Activated CD8-positive, alpha-beta memory T cell treated with anti-CD3 and anti-CD28 coated beads for 1 hour (primary cell): Measurements from ENCODE around the gene COL1A1.

ENCODE experiments used
- DNase-seq, 2 donors: peaks; one replicate each; pipeline ENCODE4 v3.0.0-alpha.2; 2020; ENCODE audit warnings: low read depth in 1 of 2; ENCODE audit errors: extremely low read depth in 1 of 2

COL1A1 gene

DNA sequence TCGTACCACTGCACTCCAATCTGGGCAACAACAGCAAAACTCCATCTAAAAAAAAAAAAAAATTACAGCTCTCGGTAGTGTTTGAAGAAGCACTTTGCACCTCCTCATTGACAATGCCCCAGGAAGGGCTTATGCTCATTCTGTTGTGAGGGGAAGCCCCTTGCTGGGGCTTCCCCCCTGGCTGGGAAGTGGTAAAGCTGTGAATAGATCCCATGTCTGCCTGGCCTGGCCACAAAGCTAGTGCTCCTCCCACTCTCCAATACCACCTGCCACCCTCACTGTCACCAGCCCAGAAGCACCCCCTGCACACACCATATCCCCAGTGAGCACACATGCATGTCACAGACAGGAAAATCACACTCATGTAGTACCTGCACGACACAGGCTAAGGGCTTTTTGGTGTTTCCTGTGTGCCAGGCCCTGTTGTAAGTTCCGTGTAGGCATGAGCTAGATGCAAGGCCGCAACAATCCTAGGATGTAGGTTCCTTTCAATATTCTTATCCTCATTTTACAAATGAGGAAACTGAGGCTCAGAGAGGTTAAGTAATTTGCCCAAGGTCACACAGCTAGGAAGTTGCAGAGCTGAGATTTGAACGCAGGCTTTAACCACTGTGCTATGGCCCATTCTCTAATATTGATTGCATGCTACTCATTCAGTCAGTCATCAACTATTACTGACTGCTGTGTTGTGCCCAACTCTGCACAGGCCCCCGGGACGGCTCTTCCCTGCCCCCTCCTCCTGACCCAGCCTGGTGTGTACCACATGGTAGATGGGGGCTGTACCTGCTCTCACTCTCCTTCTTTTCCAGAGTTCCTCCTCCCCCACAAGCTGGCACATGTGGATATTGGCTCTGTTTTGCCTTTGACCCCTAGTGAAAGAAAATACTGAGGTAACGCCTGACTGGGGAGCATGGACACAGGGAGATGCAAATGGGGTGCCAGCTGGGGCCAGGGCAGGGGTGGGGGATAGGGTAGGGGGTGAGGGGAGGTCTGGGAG, 11.9 kb upstream of the COL1A1 start:
- no peak for DNase-seq

DNA sequence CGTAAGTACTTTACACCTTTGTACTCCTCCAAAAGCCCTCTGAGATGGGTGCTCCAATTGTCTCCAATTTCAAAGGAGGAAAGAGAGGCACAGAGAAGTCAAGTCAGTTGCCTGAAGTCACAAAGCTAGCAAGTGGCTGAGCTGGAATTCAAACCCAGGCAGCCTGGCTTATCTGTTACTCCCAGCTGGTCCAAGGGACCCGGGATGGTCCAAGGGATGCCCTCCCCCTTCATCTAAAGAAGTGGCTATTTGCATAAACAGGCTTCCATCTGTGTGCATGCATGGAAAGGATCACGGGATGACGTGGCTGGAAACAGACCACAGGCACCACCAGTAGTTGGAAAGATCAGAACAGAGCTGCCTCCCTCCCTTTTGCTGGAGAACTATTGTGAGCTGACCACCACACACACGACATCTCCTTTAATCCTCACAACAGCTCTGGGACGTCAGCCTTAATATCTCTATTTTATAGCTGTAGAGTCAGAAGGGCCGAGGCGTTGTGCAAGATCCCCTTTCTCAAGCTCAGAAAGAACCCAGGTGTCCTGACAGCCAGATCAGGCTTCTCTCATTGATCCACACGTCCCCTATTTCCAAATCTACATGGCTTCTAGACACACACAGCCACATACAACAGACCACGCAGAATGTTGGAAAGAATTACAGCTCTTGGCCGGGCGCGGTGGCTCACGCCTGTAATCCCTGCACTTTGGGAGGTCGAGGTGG, 10.9 kb upstream of the COL1A1 start:
- no peak for DNase-seq

DNA sequence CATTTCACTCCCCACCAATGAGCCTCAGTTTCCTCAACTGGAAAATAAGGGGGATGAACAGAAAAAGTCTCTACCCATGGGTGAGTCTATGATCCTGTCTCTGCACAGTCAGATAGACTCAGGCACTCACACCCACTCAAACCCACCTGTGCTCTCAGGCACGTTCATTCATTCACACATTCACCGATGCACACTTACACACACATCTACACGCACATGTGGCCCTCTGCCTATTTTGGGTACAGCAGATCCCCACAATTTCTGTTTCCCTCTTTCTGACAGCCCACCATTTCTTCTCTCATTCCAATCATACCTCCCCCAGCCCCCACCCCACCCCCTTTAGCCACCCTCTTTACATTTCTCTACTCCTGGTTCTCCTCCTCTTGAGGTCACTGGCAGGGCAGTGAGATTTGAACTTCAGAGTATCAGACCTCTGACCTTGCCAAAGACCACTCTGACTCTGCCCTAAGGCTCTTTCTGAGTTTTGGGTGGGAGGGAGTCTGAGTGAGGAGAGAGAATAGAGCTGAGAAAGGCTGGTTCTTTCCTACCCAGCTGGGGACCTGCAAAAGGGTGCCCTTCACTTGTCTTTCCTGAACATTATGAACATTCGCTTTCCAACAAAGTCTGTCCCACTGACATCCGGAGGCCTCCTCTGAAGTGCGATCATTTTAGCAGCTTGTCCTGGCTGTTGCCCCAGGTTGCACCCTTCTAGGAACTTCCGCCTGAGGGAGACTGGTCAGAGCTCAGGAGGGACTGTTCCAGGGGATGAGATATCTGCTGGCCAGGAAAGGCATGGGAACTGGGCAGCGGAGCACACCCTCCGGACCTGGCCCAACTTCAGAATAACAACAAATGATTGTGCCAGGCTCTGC, 10.1 kb upstream of the COL1A1 start:
- no peak for DNase-seq

DNA sequence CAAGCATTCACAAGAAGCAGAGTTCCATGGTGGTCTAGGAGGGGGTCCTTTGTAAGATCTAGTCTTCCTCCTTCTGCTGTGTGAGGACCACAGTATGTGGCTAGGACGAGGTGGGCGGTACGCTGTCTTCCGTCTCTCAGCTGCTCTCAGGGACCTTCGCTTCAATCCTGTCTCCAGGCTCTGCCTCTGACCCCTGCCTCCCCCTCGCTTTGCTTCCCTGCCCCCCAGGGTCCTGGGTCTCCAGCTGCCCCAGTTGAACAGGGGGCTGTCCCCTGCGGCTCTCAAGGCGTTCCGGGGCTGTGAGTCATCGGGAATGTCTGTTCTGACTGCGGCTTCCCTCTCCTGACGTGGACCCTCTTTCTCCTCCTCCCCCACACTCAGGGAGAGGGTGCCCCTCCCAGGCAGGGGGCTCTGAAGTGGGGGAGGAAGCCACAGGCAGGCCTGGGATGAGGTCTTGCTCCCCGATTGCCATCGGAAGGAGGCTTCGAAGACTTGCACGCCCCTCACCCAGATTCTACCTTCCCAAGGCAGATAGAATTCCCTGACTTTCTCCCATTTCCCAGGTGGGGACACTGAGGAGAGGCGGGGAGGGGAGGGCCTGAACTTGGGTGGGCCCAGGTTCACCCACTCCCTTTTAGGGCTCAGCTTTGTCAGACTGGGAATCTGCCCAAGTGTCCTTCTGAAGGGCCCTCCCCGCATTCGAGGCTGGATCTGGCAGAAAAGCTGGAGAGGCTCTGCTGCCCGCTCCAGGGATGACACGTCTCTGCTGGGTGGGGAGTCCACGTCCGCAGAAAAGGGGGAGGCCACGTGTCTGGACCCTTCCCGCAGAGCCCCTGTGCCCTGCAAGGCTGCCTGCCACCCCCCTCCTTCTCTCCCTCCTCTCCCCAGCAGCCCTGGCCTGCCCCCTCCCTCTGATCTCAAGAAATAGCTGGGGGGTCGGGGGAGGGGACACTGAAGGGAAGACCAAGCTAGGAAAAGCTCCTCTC, 9.1 kb upstream of the COL1A1 start:
- DNase-seq: no peak

DNA sequence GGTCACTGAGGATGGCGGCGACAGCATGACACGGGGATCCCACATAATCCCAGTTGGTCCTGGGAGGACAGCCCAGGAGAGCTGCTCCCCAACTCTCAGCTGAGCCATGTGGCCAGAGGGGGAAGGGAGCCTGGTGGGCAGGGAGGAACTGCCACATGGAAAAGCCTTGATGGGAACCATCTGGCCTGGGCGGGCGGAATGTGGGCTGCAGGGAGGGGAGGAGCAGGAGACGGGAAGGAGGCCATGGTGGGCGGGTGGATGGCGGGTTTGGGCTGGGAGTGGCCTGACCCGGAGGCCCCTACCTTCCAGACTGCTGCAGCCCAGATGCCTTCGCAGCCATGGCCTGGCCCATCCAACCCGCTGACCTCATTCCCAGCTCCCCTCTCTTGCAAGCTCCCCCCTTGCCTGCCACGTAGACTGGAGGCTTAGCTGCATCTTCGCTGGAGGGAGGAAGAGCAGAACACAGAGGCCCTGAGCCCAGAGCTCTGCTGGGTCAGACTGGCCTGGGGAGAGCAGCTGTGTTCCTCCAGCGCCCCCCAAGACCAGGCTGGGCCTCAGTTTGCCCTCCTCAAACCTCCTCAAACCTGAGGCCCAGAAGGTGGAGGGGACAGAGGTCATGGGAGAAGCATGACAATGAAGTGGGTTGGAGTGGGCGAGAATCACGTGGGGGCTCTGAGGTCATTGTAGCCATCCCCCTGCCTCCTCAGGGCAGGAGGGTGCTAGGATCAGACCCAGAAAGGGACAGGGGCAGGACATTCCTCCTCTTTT, 8.2 kb upstream of the COL1A1 start:
- no peak for DNase-seq

DNA sequence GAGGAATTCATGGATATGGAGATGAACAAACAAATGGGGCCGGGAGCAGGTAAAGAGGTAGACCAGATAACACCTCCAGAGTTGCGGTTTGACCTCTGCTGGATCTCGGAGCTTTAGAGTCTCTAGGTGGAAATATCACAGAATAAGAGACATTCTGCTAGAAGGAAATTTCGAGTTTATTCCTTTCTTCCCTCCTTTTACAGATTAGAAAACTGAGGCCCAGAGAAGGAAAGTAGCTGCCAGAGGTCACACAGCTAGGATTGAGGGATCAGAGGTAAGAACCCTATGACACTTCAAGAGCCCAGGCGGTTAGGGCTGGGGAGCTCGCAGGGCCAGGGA, 7.7 kb upstream of the COL1A1 start:
- DNase-seq: no peak

DNA sequence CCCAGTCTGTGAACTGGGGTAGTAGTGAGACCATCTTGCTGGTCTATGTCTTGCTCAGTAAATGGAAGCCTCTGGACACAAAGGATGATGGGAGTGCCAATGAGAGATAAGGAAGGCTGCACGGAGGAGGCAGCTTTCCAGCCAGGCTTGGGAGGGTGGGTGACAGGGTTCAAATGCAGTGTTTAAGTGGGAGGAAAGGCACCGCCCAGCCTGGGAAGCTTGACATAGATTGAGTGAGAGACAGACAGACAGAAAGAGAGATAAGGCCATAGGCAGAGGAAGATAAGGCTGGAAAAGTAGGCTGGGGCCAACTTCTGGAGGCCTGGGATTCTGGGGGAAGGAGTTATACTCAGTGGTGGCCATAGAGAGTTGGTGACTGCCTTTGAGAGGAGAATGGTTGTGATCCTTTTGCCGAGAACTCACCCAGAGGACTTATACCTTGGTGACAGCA, 7.2 kb upstream of the COL1A1 start:
- no peak for DNase-seq

DNA sequence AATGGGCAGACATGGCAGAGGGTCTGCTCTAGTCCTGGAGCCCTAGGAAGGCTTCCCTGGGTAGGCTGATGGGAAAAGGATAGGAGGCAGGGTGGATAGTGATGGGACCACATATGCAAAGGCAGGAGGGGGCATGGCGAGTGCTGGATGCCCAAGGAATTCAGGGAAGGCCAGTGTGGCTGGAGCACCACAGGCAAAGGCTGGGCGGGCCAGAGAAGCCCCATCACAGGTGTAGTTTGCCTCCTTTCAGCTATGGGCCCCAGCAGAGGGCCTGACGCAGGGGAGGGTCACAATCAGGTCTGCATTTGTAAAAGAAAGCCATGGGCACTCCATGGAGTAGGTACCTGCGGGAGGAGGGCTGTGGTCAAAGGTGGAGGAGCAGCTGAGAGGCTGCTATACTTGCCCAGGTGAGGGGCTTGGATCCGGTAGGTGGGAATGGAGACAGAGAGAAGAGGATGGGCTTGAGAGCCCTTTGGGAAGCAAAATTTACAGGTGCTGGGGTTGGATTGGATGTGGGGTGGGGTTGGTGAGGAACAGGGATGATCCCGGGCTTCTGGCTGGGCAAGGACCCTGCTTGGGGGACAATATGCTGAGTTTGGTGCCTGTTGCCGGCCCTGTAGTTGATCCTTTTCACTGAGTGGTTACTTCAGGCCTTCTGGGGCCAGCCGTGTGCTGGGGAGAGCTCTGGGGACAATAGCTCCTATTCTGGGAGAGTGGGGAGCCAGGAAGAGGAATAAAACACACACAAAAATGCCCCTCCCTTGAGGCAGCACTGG, 6.5 kb upstream of the COL1A1 start:
- no peak for DNase-seq

DNA sequence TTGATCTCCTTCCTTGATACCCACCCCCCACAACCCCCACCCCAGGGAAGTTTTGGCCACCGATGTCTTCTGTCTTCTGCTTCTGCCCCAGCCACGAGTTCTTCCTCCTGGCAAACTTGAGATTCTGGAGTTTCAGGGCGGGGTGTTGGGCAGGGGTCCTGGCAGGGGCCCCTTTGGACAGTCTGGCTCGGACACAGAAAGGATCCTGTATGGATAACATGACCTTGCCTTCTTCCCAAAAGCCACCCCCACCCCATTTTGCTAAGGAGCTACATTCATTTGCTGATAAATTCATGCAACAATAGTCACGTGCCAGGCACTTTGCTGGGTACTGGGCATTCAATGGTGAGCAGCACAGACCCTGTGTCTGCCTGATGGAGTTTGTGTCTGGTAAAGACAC, 5.9 kb upstream of the COL1A1 start:
- DNase-seq: no peak

DNA sequence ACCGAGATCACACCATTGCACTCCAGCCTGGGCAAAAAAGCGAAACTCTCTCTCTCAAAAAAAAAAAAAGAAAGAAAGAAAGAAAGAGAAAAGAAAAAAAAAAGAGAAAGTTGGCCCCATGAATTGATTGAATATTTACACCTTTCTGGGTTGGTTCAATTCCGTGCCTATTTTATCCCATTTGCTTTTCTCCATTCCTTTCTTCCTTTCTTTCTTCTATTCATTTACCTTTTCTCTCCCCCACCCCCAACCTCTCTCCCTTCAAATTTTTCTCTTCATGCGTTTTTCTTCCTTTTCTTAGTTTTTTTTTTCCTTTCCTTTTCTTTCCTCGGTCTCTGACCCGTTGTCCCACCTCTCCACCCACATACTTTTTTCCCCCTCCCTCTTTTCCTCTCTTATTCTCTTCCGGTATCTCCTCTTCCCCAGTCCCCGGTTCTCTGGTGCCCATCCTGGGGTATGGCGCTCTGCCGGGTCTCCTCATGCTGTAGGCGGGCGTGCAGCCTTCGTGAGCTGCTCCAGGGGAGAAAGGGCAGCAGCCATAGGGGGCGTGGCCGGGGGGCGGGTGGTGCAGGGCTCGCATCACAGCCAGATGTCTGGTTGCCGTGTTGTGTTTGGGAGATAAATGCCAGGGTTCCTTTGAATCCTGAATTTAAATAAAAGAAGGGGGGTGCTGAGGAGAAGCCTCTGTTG, 5.3 kb upstream of the COL1A1 start:
- DNase-seq: no peak

DNA sequence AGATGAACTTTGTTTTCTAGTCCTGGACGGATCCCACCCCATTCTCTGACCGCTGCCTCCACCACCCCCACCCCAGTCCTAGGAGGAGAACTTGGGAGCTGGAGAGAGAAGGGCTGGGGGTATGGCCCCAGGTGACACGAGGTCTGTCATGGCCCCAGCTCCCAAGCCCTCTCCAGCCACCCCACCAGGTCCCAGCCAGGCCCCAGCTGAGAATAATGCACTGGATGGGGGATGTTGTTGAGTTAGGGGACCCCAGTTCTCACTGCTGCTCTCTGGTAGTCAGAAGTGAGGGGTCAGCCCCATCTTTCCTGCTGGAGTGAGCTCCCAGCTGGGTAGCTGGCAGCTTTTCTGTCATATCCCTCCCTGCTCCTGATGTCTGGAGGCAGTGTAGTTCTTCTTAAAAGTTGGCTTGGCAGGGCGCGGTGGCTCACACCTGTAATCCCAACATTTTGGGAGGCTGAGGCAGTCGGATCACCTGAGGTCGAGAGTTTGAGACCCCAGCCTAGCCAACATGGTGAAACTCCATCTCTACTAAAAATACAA, 4.6 kb upstream of the COL1A1 start:
- DNase-seq: no peak

DNA sequence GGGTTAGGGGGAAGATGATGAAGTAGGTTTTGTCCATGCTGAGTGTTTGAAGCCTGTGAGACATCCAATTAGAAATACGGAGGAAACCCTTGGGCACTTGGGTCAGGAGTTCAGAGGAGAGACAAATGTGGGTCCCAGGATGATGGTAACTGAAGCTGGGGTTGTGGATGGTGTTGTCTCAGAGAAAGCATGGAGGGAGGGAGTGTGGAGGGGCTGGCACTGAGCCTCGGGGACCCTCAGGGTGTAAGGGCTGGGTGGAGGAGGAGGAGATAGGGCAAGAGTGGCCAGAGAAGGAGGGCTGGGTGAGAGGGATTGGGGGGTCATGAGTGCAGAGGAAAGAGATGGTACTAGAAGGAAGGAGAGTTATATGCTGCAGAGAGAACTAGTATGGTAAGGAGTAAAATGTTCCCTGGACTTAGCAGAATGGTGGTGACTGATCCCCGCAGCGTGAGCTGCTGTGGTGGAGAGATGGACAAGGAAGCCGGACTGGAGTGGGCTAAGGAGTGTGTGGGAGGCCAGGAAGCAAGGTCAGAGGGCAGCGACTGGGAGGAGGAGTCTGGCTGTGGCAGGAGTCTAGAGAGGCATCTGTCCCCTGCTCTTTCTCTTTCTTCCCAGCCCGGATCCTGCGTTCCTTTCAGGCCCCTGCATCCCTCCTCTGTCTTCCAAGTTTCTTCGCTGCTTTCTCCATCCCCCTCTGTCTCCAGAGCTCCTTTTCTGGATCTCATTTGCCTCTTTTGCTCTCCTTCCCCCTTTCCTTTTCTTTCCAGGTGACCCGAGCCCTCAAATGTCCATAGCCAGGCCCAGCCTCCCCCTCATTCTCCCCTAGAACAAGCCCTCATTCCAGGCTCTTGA, 3.9 kb upstream of the COL1A1 start:
- no peak for DNase-seq

DNA sequence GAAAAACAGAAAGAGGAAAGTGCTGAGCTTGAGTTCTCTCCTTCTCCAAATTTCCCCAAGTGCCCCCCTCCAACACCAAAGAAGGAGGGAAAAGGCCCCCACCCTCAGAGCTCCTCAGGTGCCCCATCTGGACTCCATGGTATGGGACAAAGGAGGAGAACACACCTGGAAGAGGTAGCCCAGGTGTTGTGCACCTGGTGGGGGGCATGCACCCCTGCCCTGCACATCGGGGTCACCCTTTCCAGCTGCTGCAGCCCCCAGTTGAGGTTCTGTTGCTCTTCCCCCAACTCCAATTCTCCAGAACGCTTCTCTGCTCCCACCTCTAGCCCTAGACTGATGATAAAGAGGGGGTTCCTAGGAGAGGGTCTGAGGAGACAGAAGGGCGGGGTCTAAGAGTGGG, 3.0 kb upstream of the COL1A1 start:
- no peak for DNase-seq

DNA sequence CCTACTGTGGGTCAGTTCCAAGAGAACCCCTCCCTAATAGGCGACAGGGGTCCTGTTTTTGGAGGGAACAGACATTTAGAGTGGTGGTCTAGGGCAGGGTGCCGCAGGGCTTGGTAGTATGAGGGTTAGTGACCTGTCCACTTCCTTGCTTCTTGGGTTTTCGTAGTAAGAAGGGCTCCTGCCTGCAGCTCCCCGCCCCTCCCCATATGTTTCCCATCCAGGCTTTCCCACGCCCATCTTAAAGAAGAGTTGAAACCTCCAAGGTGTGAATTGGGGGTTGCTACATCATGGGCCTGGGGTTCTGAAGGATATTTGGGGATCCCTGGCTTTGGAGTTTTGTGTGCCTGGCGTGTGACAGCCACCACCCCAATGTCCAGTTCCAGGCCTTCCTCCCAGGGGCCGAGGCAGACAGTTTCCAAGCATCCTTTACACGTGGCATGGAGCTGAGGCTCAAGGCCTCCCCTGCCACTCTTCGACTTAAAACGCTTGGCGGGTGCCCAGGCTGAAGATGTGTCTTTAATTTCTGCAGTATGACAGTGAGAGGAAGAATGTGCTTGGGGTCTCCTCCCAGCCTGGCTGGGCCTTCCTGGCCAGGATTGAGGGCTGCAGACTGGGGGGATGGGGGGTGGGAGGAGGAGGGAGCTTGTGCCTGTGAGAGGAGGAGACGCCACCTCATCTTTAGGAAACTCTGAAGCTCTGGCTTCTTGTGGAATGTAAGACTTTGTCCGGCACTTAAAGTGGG, 2.3 kb upstream of the COL1A1 start:
- no peak for DNase-seq

DNA sequence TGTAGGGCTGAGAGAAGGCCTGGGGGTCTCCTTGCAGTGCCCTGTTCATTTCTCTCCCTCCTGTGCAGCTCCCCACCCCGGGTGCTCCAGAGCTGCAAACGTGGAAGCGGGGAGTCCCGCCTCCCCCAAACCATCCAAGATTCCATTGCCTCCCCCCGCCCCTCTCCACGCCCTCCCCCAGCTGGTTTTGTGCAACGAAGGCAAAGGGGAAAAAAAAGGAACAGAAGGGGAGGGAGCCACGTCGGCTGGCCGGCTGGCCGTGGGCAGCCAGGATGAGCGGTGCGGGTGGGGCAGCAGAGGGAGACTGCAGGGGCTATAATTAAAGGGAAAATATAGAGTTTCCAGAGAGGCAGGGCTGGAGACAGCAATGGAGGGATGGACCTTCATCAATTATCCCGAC, 1.7 kb upstream of the COL1A1 start:
- no peak for DNase-seq
